ENCODE measurements around the gene TRPM8. TPM values are rescaled to one million over a fixed set of nuclear protein-coding genes. Genes with fewer than 3 reads are reported as not detected.

Gene TRPM8
- total and polyA plus RNA-seq, 2 experiments from 2014 or later = 0.11 to 0.14 TPM

- Histone ChIP-seq H4K20me1 (replicated peaks; ENCODE audit: insufficient read depth) (no peaks in the 10 kb centered on the region), H2AFZ (no peak overlapping the region), H3K79me2 (replicated peaks; ENCODE audit: insufficient read depth) (no peaks in the 10 kb centered on the region), H3K9me2 (ENCODE audit: insufficient read depth) (0 out of 2 replicates have a peak, but pooled peaks cover 4% of the 10 kb centered on the region), H3K4me2 (no peak overlapping the region), H3K27me3 (ENCODE audit: insufficient read depth) (no peaks in the 10 kb centered on the region), H3K27ac (ENCODE audit: low read depth) (no peak overlapping the region), H3K4me3 (no peak overlapping the region), H3K36me3 (ENCODE audit: insufficient read depth) (no peaks in the 10 kb centered on the region), H3K4me1 (ENCODE audit: insufficient read depth) (peaks cover 6% of the 10 kb centered on the region; the same call in 1 of the 2 replicates), H3F3A (replicated peaks; ENCODE audit: low read depth) (no peaks in the 10 kb centered on the region)
- H3K27ac Mint-ChIP-seq = no peak overlapping the region
- H3K9me3 Mint-ChIP-seq = no peaks in the 10 kb centered on the region
- ATAC-seq = no peak
- H3K36me3 Mint-ChIP-seq (ENCODE audit: low read depth) = no peaks in the 10 kb centered on the region
- peaks cover 2% of the 10 kb centered on the region; the same call in 1 of the 3 replicates for H3K4me1 Mint-ChIP-seq
- peaks cover 10% of the 10 kb centered on the region for H3K27me3 Mint-ChIP-seq (ENCODE audit: insufficient read depth, low read depth, poor library complexity)
- DNase-seq (ENCODE audit: low spot score) = no peak
- TF ChIP-seq EZH2phosphoT487 (IDR thresholded peaks at IDR 0.05; ENCODE audit: unreplicated experiment) = no peak
- TF ChIP-seq ZNF331 (CRISPR knock-in tag; IDR thresholded peaks at IDR 0.05; ENCODE audit: low read depth) = no peak
- TF ChIP-seq EZH2 (IDR thresholded peaks at IDR 0.05; ENCODE audit: low read depth, unreplicated experiment) = no peak
- TF ChIP-seq, protein P1, sequence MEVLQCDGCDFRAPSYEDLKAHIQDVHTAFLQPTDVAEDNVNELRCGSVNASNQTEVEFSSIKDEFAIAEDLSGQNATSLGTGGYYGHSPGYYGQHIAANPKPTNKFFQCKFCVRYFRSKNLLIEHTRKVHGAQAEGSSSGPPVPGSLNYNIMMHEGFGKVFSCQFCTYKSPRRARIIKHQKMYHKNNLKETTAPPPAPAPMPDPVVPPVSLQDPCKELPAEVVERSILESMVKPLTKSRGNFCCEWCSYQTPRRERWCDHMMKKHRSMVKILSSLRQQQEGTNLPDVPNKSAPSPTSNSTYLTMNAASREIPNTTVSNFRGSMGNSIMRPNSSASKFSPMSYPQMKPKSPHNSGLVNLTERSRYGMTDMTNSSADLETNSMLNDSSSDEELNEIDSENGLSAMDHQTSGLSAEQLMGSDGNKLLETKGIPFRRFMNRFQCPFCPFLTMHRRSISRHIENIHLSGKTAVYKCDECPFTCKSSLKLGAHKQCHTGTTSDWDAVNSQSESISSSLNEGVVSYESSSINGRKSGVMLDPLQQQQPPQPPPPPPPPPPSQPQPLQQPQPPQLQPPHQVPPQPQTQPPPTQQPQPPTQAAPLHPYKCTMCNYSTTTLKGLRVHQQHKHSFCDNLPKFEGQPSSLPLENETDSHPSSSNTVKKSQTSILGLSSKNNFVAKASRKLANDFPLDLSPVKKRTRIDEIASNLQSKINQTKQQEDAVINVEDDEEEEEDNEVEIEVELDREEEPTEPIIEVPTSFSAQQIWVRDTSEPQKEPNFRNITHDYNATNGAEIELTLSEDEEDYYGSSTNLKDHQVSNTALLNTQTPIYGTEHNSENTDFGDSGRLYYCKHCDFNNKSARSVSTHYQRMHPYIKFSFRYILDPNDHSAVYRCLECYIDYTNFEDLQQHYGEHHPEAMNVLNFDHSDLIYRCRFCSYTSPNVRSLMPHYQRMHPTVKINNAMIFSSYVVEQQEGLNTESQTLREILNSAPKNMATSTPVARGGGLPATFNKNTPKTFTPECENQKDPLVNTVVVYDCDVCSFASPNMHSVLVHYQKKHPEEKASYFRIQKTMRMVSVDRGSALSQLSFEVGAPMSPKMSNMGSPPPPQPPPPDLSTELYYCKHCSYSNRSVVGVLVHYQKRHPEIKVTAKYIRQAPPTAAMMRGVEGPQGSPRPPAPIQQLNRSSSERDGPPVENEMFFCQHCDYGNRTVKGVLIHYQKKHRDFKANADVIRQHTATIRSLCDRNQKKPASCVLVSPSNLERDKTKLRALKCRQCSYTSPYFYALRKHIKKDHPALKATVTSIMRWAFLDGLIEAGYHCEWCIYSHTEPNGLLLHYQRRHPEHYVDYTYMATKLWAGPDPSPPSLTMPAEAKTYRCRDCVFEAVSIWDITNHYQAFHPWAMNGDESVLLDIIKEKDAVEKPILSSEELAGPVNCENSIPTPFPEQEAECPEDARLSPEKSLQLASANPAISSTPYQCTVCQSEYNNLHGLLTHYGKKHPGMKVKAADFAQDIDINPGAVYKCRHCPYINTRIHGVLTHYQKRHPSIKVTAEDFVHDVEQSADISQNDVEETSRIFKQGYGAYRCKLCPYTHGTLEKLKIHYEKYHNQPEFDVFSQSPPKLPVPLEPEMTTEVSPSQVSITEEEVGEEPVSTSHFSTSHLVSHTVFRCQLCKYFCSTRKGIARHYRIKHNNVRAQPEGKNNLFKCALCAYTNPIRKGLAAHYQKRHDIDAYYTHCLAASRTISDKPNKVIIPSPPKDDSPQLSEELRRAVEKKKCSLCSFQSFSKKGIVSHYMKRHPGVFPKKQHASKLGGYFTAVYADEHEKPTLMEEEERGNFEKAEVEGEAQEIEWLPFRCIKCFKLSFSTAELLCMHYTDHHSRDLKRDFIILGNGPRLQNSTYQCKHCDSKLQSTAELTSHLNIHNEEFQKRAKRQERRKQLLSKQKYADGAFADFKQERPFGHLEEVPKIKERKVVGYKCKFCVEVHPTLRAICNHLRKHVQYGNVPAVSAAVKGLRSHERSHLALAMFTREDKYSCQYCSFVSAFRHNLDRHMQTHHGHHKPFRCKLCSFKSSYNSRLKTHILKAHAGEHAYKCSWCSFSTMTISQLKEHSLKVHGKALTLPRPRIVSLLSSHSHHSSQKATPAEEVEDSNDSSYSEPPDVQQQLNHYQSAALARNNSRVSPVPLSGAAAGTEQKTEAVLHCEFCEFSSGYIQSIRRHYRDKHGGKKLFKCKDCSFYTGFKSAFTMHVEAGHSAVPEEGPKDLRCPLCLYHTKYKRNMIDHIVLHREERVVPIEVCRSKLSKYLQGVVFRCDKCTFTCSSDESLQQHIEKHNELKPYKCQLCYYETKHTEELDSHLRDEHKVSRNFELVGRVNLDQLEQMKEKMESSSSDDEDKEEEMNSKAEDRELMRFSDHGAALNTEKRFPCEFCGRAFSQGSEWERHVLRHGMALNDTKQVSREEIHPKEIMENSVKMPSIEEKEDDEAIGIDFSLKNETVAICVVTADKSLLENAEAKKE (CRISPR knock-in tag; IDR thresholded peaks at IDR 0.05) = no peak
- TF ChIP-seq, protein P2, sequence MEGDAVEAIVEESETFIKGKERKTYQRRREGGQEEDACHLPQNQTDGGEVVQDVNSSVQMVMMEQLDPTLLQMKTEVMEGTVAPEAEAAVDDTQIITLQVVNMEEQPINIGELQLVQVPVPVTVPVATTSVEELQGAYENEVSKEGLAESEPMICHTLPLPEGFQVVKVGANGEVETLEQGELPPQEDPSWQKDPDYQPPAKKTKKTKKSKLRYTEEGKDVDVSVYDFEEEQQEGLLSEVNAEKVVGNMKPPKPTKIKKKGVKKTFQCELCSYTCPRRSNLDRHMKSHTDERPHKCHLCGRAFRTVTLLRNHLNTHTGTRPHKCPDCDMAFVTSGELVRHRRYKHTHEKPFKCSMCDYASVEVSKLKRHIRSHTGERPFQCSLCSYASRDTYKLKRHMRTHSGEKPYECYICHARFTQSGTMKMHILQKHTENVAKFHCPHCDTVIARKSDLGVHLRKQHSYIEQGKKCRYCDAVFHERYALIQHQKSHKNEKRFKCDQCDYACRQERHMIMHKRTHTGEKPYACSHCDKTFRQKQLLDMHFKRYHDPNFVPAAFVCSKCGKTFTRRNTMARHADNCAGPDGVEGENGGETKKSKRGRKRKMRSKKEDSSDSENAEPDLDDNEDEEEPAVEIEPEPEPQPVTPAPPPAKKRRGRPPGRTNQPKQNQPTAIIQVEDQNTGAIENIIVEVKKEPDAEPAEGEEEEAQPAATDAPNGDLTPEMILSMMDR (conservative IDR thresholded peaks at IDR 0.05; ENCODE audit: low read depth in 2 of 2) = no peak
- no peak for TF ChIP-seq ZNF114 (CRISPR knock-in tag; IDR thresholded peaks at IDR 0.05)
- TF ChIP-seq STAT1 (IDR thresholded peaks at IDR 0.05; ENCODE audit: unreplicated experiment) = no peak
- TF ChIP-seq, protein P3, sequence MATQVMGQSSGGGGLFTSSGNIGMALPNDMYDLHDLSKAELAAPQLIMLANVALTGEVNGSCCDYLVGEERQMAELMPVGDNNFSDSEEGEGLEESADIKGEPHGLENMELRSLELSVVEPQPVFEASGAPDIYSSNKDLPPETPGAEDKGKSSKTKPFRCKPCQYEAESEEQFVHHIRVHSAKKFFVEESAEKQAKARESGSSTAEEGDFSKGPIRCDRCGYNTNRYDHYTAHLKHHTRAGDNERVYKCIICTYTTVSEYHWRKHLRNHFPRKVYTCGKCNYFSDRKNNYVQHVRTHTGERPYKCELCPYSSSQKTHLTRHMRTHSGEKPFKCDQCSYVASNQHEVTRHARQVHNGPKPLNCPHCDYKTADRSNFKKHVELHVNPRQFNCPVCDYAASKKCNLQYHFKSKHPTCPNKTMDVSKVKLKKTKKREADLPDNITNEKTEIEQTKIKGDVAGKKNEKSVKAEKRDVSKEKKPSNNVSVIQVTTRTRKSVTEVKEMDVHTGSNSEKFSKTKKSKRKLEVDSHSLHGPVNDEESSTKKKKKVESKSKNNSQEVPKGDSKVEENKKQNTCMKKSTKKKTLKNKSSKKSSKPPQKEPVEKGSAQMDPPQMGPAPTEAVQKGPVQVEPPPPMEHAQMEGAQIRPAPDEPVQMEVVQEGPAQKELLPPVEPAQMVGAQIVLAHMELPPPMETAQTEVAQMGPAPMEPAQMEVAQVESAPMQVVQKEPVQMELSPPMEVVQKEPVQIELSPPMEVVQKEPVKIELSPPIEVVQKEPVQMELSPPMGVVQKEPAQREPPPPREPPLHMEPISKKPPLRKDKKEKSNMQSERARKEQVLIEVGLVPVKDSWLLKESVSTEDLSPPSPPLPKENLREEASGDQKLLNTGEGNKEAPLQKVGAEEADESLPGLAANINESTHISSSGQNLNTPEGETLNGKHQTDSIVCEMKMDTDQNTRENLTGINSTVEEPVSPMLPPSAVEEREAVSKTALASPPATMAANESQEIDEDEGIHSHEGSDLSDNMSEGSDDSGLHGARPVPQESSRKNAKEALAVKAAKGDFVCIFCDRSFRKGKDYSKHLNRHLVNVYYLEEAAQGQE (IDR thresholded peaks at IDR 0.05; ENCODE audit: unreplicated experiment) = no peak
- TF ChIP-seq CREB1 (CRISPR knock-in tag; IDR thresholded peaks at IDR 0.05; ENCODE audit: low read depth) = no peak
- TF ChIP-seq, protein P4, sequence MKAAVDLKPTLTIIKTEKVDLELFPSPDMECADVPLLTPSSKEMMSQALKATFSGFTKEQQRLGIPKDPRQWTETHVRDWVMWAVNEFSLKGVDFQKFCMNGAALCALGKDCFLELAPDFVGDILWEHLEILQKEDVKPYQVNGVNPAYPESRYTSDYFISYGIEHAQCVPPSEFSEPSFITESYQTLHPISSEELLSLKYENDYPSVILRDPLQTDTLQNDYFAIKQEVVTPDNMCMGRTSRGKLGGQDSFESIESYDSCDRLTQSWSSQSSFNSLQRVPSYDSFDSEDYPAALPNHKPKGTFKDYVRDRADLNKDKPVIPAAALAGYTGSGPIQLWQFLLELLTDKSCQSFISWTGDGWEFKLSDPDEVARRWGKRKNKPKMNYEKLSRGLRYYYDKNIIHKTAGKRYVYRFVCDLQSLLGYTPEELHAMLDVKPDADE (IDR thresholded peaks at IDR 0.05) = no peak
- TF ChIP-seq NANOG (IDR thresholded peaks at IDR 0.05; ENCODE audit: borderline replicate concordance) = no peak
- no peak for TF ChIP-seq POLR2AphosphoS5 (IDR thresholded peaks at IDR 0.05; ENCODE audit: low read depth)
- no peak for TF ChIP-seq JUNB (IDR thresholded peaks at IDR 0.05; ENCODE audit: unreplicated experiment)
- no peak overlapping the region for H3K4me3 Mint-ChIP-seq
These were observed 18.3 kb downstream of the TRPM8 start for GRCh38 chr2:233935426-233935825.

All from GM23338 (cell line).